ENCODE measurements around the gene TFB1M.

Gene TFB1M

GRCh38 chr6:155328539-155329459, 14.5 kb upstream of the TFB1M start:
- Histone ChIP-seq H3K4me1 (ENCODE audit: control insufficient read depth, low read depth, low read length) (peaks cover 6% of the 10 kb centered on the region), H3K27ac (ENCODE audit: low read length) (no peak overlapping the region), H3K9ac (ENCODE audit: low read length) (no peak overlapping the region), H3K27me3 (ENCODE audit: control insufficient read depth, insufficient read depth, low read length) (no peaks in the 10 kb centered on the region), H3K36me3 (ENCODE audit: control insufficient read depth, low read depth, low read length) (no peaks in the 10 kb centered on the region), H3K9me3 (ENCODE audit: control insufficient read depth, low read depth, low read length) (no peaks in the 10 kb centered on the region), H3K4me3 (ENCODE audit: low read length) (no peak overlapping the region)

- Histone ChIP-seq H3K27me3 (ENCODE audit: control insufficient read depth, insufficient read depth, low read length) (no peaks in the 10 kb centered on the region), H3K9ac (ENCODE audit: low read length) (no peak overlapping the region), H3K4me3 (ENCODE audit: low read length) (no peak overlapping the region), H3K27ac (ENCODE audit: low read length) (no peak overlapping the region), H3K9me3 (ENCODE audit: control insufficient read depth, low read depth, low read length) (no peaks in the 10 kb centered on the region), H3K4me1 (ENCODE audit: control insufficient read depth, low read depth, low read length) (peaks cover 6% of the 10 kb centered on the region), H3K36me3 (ENCODE audit: control insufficient read depth, low read depth, low read length) (no peaks in the 10 kb centered on the region)
These were observed 13.8 kb upstream of the TFB1M start for GRCh38 chr6:155328074-155328538.

- H3K9ac ChIP-seq (ENCODE audit: low read length) = no peak overlapping the region
- no peaks in the 10 kb centered on the region for H3K36me3 ChIP-seq (ENCODE audit: control insufficient read depth, low read depth, low read length)
These were observed 13.2 kb upstream of the TFB1M start for GRCh38 chr6:155327326-155328073.

GRCh38 chr6:155325700-155326516, 11.6 kb upstream of the TFB1M start:
- no peak overlapping the region for H3K4me3 ChIP-seq (ENCODE audit: low read length)

More at GRCh38 chr6:155327326-155328073, 13.2 kb upstream of the TFB1M start:
- H3K4me1 ChIP-seq (ENCODE audit: control insufficient read depth, low read depth, low read length) = peaks cover 6% of the 10 kb centered on the region
- H3K27me3 ChIP-seq (ENCODE audit: control insufficient read depth, insufficient read depth, low read length) = no peaks in the 10 kb centered on the region
- no peaks in the 10 kb centered on the region for H3K9me3 ChIP-seq (ENCODE audit: control insufficient read depth, low read depth, low read length)
- no peak overlapping the region for H3K4me3 ChIP-seq (ENCODE audit: low read length)
- no peak overlapping the region for H3K27ac ChIP-seq (ENCODE audit: low read length)

GRCh38 chr6:155324993-155325392, 10.7 kb upstream of the TFB1M start:
- Histone ChIP-seq H3K9ac (ENCODE audit: low read length) (no peak overlapping the region), H3K27me3 (ENCODE audit: control insufficient read depth, insufficient read depth, low read length) (no peaks in the 10 kb centered on the region), H3K4me3 (ENCODE audit: low read length) (no peak overlapping the region), H3K27ac (ENCODE audit: low read length) (no peak overlapping the region), H3K4me1 (ENCODE audit: control insufficient read depth, low read depth, low read length) (peaks cover 6% of the 10 kb centered on the region), H3K9me3 (ENCODE audit: control insufficient read depth, low read depth, low read length) (no peaks in the 10 kb centered on the region), H3K36me3 (ENCODE audit: control insufficient read depth, low read depth, low read length) (no peaks in the 10 kb centered on the region)

More at GRCh38 chr6:155325700-155326516, 11.6 kb upstream of the TFB1M start:
- no peaks in the 10 kb centered on the region for H3K27me3 ChIP-seq (ENCODE audit: control insufficient read depth, insufficient read depth, low read length)
- peaks cover 6% of the 10 kb centered on the region for H3K4me1 ChIP-seq (ENCODE audit: control insufficient read depth, low read depth, low read length)
- no peak overlapping the region for H3K9ac ChIP-seq (ENCODE audit: low read length)
- H3K27ac ChIP-seq (ENCODE audit: low read length) = no peak overlapping the region
- no peaks in the 10 kb centered on the region for H3K36me3 ChIP-seq (ENCODE audit: control insufficient read depth, low read depth, low read length)
- no peaks in the 10 kb centered on the region for H3K9me3 ChIP-seq (ENCODE audit: control insufficient read depth, low read depth, low read length)

GRCh38 chr6:155324172-155324571, 9.9 kb upstream of the TFB1M start:
- Histone ChIP-seq H3K9me3 (ENCODE audit: control insufficient read depth, low read depth, low read length) (no peaks in the 10 kb centered on the region), H3K4me3 (ENCODE audit: low read length) (no peak overlapping the region), H3K27me3 (ENCODE audit: control insufficient read depth, insufficient read depth, low read length) (no peaks in the 10 kb centered on the region), H3K27ac (ENCODE audit: low read length) (no peak overlapping the region), H3K4me1 (ENCODE audit: control insufficient read depth, low read depth, low read length) (peaks cover 6% of the 10 kb centered on the region), H3K9ac (ENCODE audit: low read length) (no peak overlapping the region), H3K36me3 (ENCODE audit: control insufficient read depth, low read depth, low read length) (no peaks in the 10 kb centered on the region)

GRCh38 chr6:155319902-155320301, 5.6 kb upstream of the TFB1M start:
- Histone ChIP-seq H3K27me3 (ENCODE audit: control insufficient read depth, insufficient read depth, low read length) (no peaks in the 10 kb centered on the region), H3K4me3 (ENCODE audit: low read length) (no peak overlapping the region), H3K27ac (ENCODE audit: low read length) (no peak overlapping the region), H3K4me1 (ENCODE audit: control insufficient read depth, low read depth, low read length) (peaks cover 6% of the 10 kb centered on the region), H3K9me3 (ENCODE audit: control insufficient read depth, low read depth, low read length) (no peaks in the 10 kb centered on the region), H3K9ac (ENCODE audit: low read length) (no peak overlapping the region), H3K36me3 (ENCODE audit: control insufficient read depth, low read depth, low read length) (no peaks in the 10 kb centered on the region)

GRCh38 chr6:155317186-155317585, 2.9 kb upstream of the TFB1M start:
- Histone ChIP-seq H3K27ac (ENCODE audit: low read length) (no peak overlapping the region), H3K9me3 (ENCODE audit: control insufficient read depth, low read depth, low read length) (no peaks in the 10 kb centered on the region), H3K4me3 (ENCODE audit: low read length) (no peak overlapping the region), H3K9ac (ENCODE audit: low read length) (no peak overlapping the region), H3K27me3 (ENCODE audit: control insufficient read depth, insufficient read depth, low read length) (no peaks in the 10 kb centered on the region), H3K36me3 (ENCODE audit: control insufficient read depth, low read depth, low read length) (peaks cover 5% of the 10 kb centered on the region), H3K4me1 (ENCODE audit: control insufficient read depth, low read depth, low read length) (peaks cover 6% of the 10 kb centered on the region)

- Histone ChIP-seq H3K27me3 (ENCODE audit: control insufficient read depth, insufficient read depth, low read length) (no peaks in the 10 kb centered on the region), H3K27ac (ENCODE audit: low read length) (no peak overlapping the region), H3K4me3 (ENCODE audit: low read length) (no peak overlapping the region), H3K9me3 (ENCODE audit: control insufficient read depth, low read depth, low read length) (no peaks in the 10 kb centered on the region), H3K36me3 (ENCODE audit: control insufficient read depth, low read depth, low read length) (peaks cover 9% of the 10 kb centered on the region), H3K9ac (ENCODE audit: low read length) (no peak overlapping the region), H3K4me1 (ENCODE audit: control insufficient read depth, low read depth, low read length) (peaks cover 6% of the 10 kb centered on the region)
These were observed 2.1 kb upstream of the TFB1M start for GRCh38 chr6:155316419-155316818.

- peaks cover 6% of the 10 kb centered on the region for H3K4me1 ChIP-seq (ENCODE audit: control insufficient read depth, low read depth, low read length)
- H3K27ac ChIP-seq (ENCODE audit: low read length) = no peak overlapping the region
- H3K9ac ChIP-seq (ENCODE audit: low read length) = peak overlapping the region; percentile 55
- peaks cover 15% of the 10 kb centered on the region for H3K36me3 ChIP-seq (ENCODE audit: control insufficient read depth, low read depth, low read length)
- no peaks in the 10 kb centered on the region for H3K9me3 ChIP-seq (ENCODE audit: control insufficient read depth, low read depth, low read length)
- H3K4me3 ChIP-seq (ENCODE audit: low read length) = peak overlapping the region; percentile 96
- H3K27me3 ChIP-seq (ENCODE audit: control insufficient read depth, insufficient read depth, low read length) = no peaks in the 10 kb centered on the region
These were observed 1.2 kb upstream of the TFB1M start for GRCh38 chr6:155315516-155315871.
